T follicular helper cell (primary cell): ENCODE measurements around the gene STRN4.
A peak's percentile ranks its signal among the peaks of the same experiment; 100 is the strongest.

Experiments used
- DNase-seq: peaks from one replicate; pipeline ENCODE4 v3.0.0-alpha.2; 2020; ENCODE audit warnings: low read depth

The STRN4 gene

DNA sequence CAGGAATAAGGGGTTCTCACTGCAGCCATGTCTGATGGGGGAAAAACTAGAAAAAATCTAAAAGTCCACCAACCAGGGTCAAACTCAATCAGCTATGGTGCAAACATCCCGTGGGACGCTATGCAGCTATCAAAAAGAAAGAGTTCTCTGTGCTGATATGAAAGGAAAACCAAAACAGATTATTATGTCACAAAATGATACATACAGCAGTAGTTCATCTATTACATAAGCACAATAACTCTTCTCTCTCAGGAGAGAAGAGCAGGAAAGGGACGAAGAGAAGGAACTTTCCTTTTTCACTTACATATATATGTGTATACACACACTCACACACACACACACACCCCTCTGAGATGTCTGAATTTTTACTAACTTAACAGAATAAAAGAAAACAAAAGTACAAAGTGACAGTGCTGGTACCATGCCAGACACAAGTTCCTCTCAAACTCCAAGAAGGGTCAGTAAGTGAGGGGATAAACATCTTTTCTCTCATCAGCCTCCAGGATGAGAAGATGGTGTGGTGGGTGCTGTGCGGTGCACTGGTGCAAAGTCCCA is 3.2 kb downstream of the STRN4 start:
- no peak for DNase-seq

- DNase-seq = no peak
Observed at GRCh38 chr19:46741447-46741846, 4.8 kb downstream of the STRN4 start.

DNA sequence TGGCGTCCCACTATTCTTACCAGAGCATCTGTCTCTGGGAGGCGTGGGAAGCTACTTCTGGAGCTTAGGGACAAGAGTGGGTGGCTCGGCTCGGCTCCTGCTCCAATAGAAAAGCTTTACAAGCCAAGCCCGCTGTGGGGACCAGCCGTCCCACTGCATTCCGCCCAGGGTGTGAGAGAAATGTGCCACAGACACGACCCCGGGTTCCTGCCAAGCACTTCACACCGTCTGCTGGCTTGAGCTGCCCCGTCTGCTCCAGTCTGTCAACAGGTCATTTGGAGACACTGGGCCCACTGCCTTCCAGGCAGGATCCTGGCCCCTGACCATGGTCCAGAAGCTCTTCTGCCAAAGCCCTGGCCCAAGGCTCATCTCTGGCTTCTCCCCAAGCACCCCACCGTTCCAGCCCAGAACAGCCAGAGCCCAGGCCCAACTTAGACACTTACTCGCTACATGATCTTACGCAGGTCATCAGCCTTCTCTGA is 6.9 kb downstream of the STRN4 start:
- no peak for DNase-seq

DNA sequence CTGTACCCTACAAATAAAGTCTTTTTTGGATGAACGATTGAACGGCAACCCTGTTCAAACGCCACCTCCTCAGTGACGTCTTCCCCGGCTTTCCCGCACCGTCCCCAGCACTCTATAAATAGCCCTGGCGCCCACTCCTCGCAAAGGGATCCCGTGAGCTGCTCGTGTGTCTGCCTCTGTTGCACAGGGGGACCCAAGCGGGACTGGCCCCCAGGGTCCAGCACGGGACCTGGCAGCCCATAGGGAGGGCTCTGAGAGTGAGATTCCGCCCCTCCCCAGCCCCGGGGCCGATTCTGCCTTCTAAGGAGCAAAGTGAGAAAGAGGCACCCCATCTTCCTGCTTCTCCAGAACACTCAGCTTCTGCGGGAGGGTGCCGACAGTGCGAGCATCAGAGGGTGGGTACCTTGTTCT is 8.5 kb downstream of the STRN4 start:
- DNase-seq = no peak

DNA sequence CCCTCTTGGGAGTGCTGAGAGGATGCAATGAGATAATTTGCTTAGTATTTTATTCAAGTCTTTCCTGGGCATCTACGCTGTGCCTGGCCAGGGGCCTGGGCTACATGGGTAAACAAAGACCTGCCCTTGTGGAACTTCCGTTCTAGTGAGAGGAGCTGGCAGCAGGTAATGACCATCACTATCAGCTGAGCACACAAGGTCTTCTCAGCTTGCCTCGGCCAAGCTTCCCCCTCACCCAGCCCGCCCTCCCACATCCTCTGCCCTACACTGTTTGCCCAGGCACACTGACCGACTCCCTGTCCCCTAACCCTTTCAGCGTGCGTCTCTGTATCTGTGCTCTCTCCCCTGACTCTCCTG is 9.0 kb downstream of the STRN4 start:
- DNase-seq = no peak

GRCh38 chr19:46736531-46737297 is 9.5 kb downstream of the STRN4 start:
- DNase-seq = no peak

- DNase-seq = no peak
Observed at GRCh38 chr19:46733690-46734292, 12.5 kb downstream of the STRN4 start.

- DNase-seq = no peak
Observed at GRCh38 chr19:46732966-46733689, 13.1 kb downstream of the STRN4 start.

DNA sequence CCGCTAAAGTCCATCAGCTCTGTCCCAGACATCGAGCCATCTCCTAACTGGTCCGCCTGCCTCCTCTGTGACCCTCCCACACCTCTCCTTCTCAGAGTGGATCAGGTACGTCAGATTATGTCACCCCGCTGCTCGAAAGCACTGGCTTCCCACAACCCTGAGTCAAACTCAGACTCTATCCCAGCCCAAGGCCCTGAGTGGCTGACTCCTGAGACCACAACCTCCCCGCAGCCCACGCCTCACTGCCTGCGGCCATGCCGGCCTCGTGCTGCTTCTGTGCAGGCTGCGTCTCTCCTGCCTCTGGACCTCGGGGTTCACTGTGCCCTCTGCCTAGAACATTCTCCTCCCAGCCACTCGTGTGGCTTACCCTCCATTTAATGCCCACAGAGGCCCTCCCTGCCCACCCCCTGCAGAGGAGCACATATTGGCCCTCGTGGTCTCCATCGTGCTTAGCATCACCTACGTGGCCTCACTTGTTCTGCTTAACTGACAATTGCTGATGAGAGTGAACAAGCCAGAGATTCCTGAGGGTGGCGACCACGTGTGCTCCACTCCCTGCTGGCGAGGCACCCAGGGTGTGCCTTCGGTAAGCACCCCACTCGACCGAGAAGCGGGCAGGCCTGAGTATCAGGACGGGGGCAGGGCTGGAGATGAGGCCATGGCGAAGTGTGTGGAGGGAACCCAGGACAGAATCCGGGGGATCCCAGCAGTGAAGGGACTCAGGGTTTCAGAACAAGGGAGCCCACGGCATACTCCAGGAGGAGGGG is 13.9 kb downstream of the STRN4 start:
- DNase-seq = no peak

GRCh38 chr19:46731584-46731983 is 14.7 kb downstream of the STRN4 start:
- no peak for DNase-seq

DNA sequence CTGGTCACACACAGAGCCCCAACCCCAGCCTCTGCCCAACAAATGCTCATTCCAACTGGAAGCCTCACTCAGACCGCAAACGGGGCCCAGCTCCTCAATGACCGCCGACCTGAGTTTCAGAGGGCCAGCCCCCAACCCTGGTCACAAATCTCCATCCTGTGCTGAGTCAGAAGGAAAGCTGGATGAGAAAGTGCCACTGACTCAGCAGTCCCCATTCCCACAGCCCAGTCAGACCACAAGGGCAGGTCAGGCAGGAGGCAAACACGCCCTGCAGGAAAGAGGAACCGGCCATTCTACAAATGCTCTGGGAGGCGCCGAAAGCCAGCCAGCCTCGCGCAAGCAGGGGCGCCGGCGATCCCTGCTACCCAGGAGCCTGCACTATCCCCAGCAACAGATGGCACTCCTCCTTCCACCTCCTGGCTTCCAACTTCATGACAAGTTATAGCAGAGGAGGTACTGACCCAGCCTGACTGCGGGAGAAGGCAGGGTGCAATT is 15.2 kb downstream of the STRN4 start:
- DNase-seq = no peak

GRCh38 chr19:46730595-46730994 is 15.7 kb downstream of the STRN4 start:
- DNase-seq = no peak

- no peak for DNase-seq
Observed at GRCh38 chr19:46730187-46730586, 16.1 kb downstream of the STRN4 start.

- no peak for DNase-seq
Observed at GRCh38 chr19:46729696-46730095, 16.6 kb downstream of the STRN4 start.

DNA sequence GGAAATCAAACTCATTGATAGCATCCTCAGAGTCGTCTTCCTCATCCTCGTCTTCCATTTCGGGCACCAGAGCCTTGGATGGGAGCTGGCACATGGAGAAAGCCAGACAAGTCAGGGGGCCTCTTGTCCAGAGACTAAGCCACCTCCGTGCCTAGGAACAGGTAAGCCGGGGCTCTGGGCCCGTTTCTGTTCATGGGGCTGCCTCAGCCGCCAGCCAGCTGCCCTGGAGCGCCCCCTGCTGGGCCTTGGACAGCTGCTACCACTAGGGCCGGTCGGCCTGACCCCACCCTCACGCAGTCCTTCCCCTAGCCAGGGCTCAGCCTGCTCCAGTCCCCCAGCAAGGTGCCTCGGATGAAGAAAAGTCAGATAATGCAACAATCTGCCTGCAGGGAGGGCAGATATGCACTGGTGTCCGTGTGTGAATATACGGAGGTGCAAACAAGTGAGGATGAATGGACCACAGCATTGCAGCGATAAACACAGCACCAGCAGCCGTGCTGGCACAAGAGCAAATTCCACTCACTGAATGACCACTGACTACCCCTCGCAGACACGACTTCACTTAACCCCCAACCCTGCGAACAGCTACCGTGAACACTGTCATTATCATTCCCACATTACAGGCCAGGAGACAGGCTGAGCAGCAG is 17.4 kb downstream of the STRN4 start:
- peak; percentile 72 for DNase-seq

DNA sequence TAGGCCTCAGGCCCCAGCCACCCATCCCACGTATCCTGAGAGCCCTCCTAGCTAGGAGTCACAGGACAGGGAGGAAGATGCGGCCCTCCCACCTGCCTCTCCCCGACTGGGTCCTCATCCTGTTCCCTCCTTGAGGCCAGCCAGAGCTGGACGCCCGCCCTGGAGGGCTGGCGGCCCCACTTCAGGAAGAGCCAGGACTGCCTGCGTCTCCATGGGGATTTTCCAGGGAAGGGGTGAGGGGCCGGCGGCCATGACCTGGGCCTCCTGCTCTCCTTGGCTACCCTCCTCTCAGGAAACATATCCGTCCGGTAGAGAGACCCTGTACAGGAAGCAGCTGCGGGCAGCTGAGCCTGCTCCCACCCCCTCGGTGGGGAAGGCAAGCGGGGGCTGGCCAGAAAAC is 18.0 kb downstream of the STRN4 start:
- no peak for DNase-seq

DNA sequence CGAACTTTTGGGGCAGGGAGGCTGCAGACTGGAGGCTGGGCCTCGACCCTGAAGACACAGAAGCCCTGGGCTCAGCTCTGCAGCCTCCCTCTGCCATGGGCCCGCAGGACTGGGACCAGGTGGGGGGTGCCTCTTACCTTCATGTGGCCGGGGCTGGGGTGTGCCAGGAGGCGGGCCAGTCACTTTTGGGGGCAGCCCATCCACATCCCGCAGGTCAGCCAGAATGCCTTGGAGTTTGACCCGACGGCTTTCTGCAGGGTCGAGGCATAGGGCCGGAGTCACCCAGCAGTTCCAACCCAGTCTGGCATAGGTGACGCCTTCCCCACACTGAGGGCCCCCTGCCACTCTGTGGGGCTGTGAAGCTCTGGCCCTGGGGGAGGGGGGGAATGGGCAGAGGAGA is 18.5 kb downstream of the STRN4 start:
- no peak for DNase-seq

DNA sequence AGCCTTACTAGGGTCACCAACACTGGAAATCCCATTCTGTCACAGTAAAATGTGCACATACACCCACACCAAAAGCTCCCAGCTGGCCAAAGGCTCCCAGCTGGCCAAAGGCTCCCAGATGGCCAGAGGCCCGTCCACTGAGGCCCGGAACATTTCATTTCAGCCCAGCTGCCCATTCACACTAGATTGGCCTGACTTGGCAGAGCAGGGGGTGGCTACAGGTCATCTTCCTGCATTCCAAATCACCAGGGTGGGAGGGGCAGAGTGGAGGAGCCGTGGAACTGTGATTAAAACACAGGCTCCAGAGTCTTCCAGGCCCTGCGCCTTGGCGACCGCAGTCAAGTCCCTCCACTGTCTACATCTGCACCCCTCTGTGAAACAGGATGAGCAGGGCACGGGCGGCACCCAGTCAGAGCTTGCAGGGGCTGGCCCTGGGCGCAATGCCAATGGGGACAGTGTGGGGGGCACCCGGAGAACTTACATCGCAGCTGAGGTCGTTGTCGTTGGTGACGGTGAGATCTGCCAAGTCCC is 19.2 kb downstream of the STRN4 start:
- no peak for DNase-seq

DNA sequence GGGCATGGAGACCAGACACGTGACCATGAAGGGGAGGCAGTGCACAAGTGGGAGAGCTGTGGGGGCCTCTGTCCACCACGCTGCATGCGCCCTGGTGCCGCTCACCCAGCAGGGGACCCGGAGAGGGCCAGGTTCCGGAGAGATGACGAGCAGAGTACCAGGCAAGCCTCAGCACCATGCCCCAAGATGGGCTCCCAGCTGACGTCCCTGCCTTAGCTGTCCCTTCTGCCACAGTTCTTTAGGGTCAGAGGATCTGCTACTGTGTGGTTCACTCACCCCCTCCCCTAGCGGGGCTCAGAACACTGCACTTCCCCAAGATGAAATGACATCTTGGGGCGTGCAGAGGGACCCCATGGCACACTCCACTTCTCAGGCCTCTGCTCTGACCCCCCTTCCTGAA is 19.7 kb downstream of the STRN4 start:
- no peak for DNase-seq

DNA sequence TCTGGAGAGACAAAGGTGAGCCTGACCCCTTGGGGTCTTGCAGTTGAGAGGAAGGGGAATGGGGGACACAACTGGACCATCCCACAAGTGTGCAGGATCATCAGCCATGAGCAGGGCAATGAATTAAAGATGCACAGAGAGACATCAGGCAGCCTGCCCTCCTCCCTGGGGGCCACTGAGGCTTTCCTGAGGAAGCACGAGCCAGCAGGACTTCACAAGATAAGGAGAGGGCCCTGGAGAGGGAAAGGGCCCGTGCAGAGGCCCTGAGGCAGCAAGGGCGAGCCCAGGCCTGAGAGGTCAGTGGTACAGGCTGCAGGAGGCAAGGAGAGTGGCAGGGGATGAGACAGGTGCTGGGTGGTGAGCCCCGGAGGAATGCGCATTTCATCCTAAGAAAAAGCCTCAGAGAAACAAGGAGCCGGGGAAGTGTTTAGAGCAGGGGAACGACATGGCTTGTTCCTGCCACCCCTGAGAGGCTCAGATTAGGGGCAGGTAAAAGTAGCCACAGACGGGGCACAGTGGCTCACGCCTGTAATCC is 20.3 kb downstream of the STRN4 start:
- DNase-seq = no peak
